OCI-LY3 (cell line): Measurements from ENCODE around the gene RAPGEF3.

ENCODE experiments used
- H2AFZ ChIP-seq: fragments of 200-600, 300-600 bp; shearing (Covaris generic); 2 replicates; pipeline ENCODE4 v1.6.0; 2014; ENCODE audit warnings: antibody characterized with exemption, low read depth, low read length
- H3K27ac ChIP-seq: fragments of 200-600, 300-600 bp; sonication (generic); 2 replicates; pipeline ENCODE4 v1.5.1; 2014; ENCODE audit warnings: mild to moderate bottlenecking, low read length, moderate library complexity, mixed read lengths
- H3K27me3 ChIP-seq: fragments of 200-600, 300-600 bp; sonication (generic); 2 replicates; pipeline ENCODE4 v1.6.1; 2014; ENCODE audit warnings: low read depth, low read length, mixed read lengths
- H3K36me3 ChIP-seq: fragments of 200-600, 300-600 bp; sonication (generic); replicated peaks from 2 replicates; pipeline ENCODE3; 2014; ENCODE audit warnings: low read depth, low read length, mixed read lengths
- H3K4me1 ChIP-seq: fragments of 300-600, 200-600 bp; sonication (generic); 2 replicates; pipeline ENCODE4 v1.6.1; 2014; ENCODE audit warnings: low read length, mixed read lengths
- H3K4me2 ChIP-seq: fragments of 200-600, 300-600 bp; sonication (generic); 2 replicates; pipeline ENCODE4 v1.6.1; 2014; ENCODE audit warnings: low read length, mixed read lengths
- H3K4me3 ChIP-seq: fragments of 300-600, 200-600 bp; sonication (generic); 2 replicates; pipeline ENCODE4 v1.5.1; 2014; ENCODE audit warnings: antibody characterized with exemption, mild to moderate bottlenecking, low read length, moderate library complexity
- H3K79me2 ChIP-seq: fragments of 300-600, 200-600 bp; shearing (Covaris generic); 2 replicates; pipeline ENCODE4 v1.6.1; 2014; ENCODE audit warnings: mild to moderate bottlenecking, low read length, mixed read lengths
- H3K9ac ChIP-seq: fragments of 300-600, 200-600 bp; shearing (Covaris generic); 2 replicates; pipeline ENCODE4 v1.6.0; 2014; ENCODE audit warnings: mild to moderate bottlenecking, low read length, moderate library complexity
- H3K9me3 ChIP-seq: fragments of 200-600, 300-600 bp; shearing (Covaris generic); 2 replicates; pipeline ENCODE4 v1.6.1; 2014; ENCODE audit warnings: low read length, mixed read lengths; ENCODE audit not compliant: insufficient read depth
- H4K20me1 ChIP-seq: fragments of 200-600, 300-600 bp; sonication (generic); 2 replicates; pipeline ENCODE4 v1.6.1; 2016; ENCODE audit warnings: low read length, mixed read lengths; ENCODE audit not compliant: insufficient read depth
- CTCF ChIP-seq: fragments of 200-600, 300-600 bp; sonication (generic); IDR thresholded peaks from 2 replicates; pipeline ENCODE4 v1.5.1; 2014; ENCODE audit warnings: antibody characterized with exemption, low read length, low read depth
- EZH2phosphoT487 ChIP-seq: fragments of 200-600 bp; shearing (Covaris generic); IDR thresholded peaks from 2 replicates; pipeline ENCODE4 v1.6.1; 2018; ENCODE audit warnings: antibody characterized with exemption, mixed run types, low read depth

Gene RAPGEF3

GRCh38 chr12:47743311-47743860 is 15.3 kb downstream of the RAPGEF3 start:
- peaks cover 31% of the 10 kb centered on the region for H3K27me3 ChIP-seq
- H3K27ac ChIP-seq = no peak overlapping the region
- no peak overlapping the region for H2AFZ ChIP-seq
- H3K79me2 ChIP-seq = no peaks in the 10 kb centered on the region
- no peaks in the 10 kb centered on the region for H3K36me3 ChIP-seq
- no peak overlapping the region for H3K9ac ChIP-seq
- peaks cover 39% of the 10 kb centered on the region for H3K4me1 ChIP-seq
- H3K4me3 ChIP-seq = no peak overlapping the region
- no peaks in the 10 kb centered on the region for H3K9me3 ChIP-seq
- no peak for TF ChIP-seq EZH2phosphoT487
- no peak for TF ChIP-seq CTCF
- no peaks in the 10 kb centered on the region for H4K20me1 ChIP-seq
- peak overlapping the region; percentile 29; the same call in 1 of the 2 replicates for H3K4me2 ChIP-seq

GRCh38 chr12:47742253-47742825 is 16.3 kb downstream of the RAPGEF3 start:
- H4K20me1 ChIP-seq = no peaks in the 10 kb centered on the region
- H3K4me2 ChIP-seq = no peak overlapping the region
- H3K4me3 ChIP-seq = no peak overlapping the region
- H3K36me3 ChIP-seq = no peaks in the 10 kb centered on the region
- TF ChIP-seq CTCF (peak; percentile 93), EZH2phosphoT487 (no peak)
- no peaks in the 10 kb centered on the region for H3K79me2 ChIP-seq
- peaks cover 34% of the 10 kb centered on the region for H3K4me1 ChIP-seq
- no peak overlapping the region for H3K27ac ChIP-seq
- H3K9me3 ChIP-seq = no peaks in the 10 kb centered on the region
- H2AFZ ChIP-seq = no peak overlapping the region
- peaks cover 31% of the 10 kb centered on the region for H3K27me3 ChIP-seq
- no peak overlapping the region for H3K9ac ChIP-seq

GRCh38 chr12:47741340-47741703 is 17.4 kb downstream of the RAPGEF3 start:
- Histone ChIP-seq H3K27ac (no peak overlapping the region), H3K4me2 (peak overlapping the region; percentile 80), H3K36me3 (no peaks in the 10 kb centered on the region), H3K9me3 (no peaks in the 10 kb centered on the region), H3K4me1 (peaks cover 24% of the 10 kb centered on the region), H2AFZ (no peak overlapping the region), H3K27me3 (peaks cover 28% of the 10 kb centered on the region), H3K4me3 (no peak overlapping the region), H3K9ac (peak overlapping the region; percentile 64; the same call in 1 of the 2 replicates), H4K20me1 (no peaks in the 10 kb centered on the region), H3K79me2 (no peaks in the 10 kb centered on the region)
- TF ChIP-seq CTCF (no peak), EZH2phosphoT487 (no peak)

GRCh38 chr12:47740606-47741339 is 17.9 kb downstream of the RAPGEF3 start:
- H3K27ac ChIP-seq = 0 out of 2 replicates have a peak overlapping the region, but pooled peaks have one; percentile 5
- no peak for TF ChIP-seq EZH2phosphoT487
- TF ChIP-seq CTCF = no peak
- H3K36me3 ChIP-seq = no peaks in the 10 kb centered on the region
- H3K9ac ChIP-seq = peak overlapping the region; percentile 64
- peak overlapping the region; percentile 80 for H3K4me2 ChIP-seq
- H3K27me3 ChIP-seq = peaks cover 28% of the 10 kb centered on the region
- H4K20me1 ChIP-seq = no peaks in the 10 kb centered on the region
- no peaks in the 10 kb centered on the region for H3K9me3 ChIP-seq
- H2AFZ ChIP-seq = no peak overlapping the region; the same call in 1 of the 2 replicates
- peak overlapping the region; percentile 69 for H3K4me3 ChIP-seq
- H3K79me2 ChIP-seq = no peaks in the 10 kb centered on the region
- H3K4me1 ChIP-seq = peaks cover 23% of the 10 kb centered on the region
